DOHH2 (cell line): Measurements from ENCODE around the gene AMZ1.

Source experiments
- CTCF ChIP-seq: fragments of 200-600 bp; sonication (generic); IDR thresholded peaks from one replicate; pipeline ENCODE4 v1.5.1; 2014; ENCODE audit warnings: antibody characterized with exemption, mild to moderate bottlenecking, low read depth, low read length; ENCODE audit not compliant: poor library complexity, severe bottlenecking
- EZH2phosphoT487 ChIP-seq: fragments of 200-600 bp; sonication (generic); IDR thresholded peaks from 2 replicates; pipeline ENCODE4 v1.6.1; 2017; ENCODE audit warnings: borderline replicate concordance, mild to moderate bottlenecking, antibody characterized with exemption, low read length, moderate library complexity, mixed read lengths

GRCh38 chr7:2644562-2645273, 43.3 kb upstream of the AMZ1 start:
- no peak for TF ChIP-seq CTCF
- TF ChIP-seq EZH2phosphoT487: no peak
